Panc1 (cell line): ENCODE results near the gene SLC3A2.

Source experiments
- CTCF ChIP-seq: fragments of 450-650 bp; IDR thresholded peaks from 2 replicates; pipeline ENCODE4 v1.5.1; 2017; ENCODE audit warnings: mild to moderate bottlenecking
- POLR2AphosphoS5 ChIP-seq: IDR thresholded peaks from 2 replicates; pipeline ENCODE4 v1.6.1; 2012; ENCODE audit warnings: mild to moderate bottlenecking, low read depth, low read length, moderate library complexity

GRCh38 chr11:62930157-62930556 lies 49.5 kb downstream of the SLC3A2 start:
- TF ChIP-seq POLR2AphosphoS5: no peak
- TF ChIP-seq CTCF: no peak
